ENCODE measurements around the gene HYAL3.
"Not testable (repeated sequence)": the region's sequence is repeated elsewhere in the genome, so short reads cannot be mapped to it uniquely, and the experiment has no call there.

The HYAL3 gene

GRCh38 chr3:50312041-50312440, 12.8 kb upstream of the HYAL3 start:
- not testable (repeated sequence) for DNase-seq

DNA sequence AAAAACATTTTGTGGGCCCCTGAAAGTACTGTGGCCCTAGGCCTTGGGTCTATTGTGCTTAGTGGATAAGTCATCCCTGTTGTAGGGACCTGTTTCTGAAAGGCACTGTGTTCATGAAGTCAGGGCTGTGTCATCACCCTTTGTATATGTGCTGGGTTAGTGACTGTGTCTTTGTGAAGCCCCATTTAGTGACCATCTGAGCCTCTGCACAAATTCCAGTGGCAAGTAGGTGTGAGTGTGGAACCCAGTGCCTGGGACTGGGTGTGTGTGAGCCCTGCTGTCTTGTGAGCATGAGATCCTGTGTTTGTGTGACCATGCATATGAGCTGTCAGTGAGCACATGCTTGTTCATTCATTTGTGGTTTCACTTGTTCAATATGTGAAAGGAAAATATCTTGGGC, 5.4 kb upstream of the HYAL3 start:
- no peak for DNase-seq

DNA sequence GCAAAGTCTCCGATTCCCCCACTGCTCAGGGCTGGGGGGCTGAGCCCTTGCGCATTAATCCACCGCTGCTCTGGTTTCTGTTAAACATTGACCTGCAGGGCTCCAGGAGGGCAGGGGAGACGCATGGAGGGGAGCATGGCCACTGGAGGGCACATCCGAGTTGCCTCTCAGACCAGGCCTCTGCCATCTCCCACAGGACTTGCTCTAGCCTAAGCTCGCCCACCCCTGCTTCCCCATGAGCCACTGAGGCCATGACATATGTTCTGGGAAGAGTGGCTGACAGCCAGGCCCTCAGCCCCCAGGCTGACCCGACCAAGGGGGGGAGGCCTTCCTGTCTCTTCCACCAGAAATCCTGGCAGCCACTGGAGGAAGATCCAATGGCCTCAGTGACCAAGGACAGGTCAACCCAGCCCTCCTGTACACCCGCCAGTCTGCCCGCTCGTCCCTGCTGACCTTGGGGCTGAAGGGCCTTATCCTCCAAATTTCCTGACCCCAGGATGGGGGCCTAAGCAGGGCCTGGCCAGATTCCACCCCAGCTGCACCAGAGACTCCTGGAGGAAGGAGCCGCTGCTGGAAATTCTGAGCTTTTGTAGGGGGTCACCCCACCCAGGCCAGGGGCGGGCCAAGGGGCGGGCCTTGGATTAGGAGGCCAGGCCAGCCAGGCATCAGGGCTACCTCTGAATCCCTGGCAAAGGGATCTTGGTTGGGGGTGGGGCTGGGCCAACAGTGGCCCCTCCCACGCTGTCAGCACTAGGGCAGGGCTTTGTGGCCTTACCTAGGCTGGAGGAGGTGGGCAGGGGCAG, 4.0 kb upstream of the HYAL3 start, which contains the start of gene HYAL1:
Gene HYAL1, minus strand, starts transcription at position 562 of the 803 bp plus-strand sequence. CDS start 618 bp downstream, outside the sequence.
- DNase-seq = no peak

DNA sequence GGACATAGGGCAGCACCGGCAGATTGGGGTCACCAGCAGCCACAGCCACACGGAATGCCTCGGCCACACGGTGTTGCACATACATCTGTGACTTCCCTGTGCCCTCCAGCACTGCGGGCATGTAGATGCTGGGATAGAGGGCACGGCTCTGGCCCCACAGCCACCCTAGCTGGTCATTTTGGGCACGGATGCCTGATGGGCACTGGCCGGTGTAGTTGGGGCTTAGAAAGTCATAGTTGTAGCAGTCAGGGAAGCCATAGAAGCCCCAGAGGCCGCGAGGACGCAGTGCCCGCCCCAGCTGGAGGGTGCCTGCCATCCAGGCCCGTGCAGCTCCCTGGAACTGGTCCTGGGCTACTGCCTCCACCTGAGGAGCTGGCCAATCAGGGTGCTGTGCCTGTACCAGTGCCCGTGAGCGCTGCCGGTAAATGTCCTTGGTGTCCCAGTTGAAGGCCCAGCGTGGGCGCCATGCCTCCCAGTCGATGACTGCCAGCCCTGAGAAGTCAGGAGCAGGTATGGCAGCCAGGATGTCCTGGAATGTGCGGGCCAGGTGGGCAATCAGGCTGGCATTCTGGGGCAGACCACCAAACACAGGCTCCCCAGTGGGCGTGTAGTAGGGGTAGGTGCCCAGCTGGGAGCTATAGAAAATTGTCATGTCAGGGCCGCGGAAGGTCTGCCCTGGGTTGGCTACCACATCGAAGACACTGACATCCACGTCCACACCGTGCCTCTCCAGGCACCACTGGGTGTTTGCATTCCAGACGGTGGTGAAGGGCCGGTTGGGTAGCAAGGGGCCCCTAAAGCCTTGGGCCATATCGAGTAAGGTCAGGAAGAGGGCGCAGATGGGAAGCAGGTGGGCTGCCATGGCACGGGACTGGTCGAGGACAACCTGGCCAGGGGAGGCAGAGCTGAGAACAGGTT, 3.1 kb upstream of the HYAL3 start:
- no peak for DNase-seq

DNA sequence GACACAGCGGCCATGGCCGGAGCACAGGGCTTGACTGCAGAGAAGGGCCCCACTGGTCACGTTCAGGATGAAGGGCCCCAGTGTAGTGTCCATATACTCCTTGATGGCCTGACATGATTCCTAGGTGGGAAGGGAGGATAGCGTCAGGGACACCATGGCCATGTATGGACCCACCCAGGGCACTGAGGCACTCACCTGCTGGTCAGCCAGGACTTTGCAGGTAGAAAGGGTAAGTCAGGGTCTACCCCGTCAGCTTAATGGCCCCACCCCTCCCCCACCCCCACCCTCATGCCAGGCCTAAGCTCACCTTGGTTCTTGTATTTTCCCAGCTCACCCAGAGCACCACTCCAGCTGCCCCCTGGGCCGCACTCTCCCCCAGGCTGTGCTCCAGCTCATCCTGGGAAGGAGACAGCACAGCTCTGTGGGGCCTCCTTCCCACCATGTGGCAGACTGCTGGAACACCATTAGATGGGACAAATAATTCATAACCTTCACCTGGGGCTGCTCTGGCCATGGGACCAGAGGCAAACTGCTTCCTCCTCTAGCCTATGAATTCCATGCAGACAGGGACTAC, 1.6 kb upstream of the HYAL3 start:
- DNase-seq = no peak

DNA sequence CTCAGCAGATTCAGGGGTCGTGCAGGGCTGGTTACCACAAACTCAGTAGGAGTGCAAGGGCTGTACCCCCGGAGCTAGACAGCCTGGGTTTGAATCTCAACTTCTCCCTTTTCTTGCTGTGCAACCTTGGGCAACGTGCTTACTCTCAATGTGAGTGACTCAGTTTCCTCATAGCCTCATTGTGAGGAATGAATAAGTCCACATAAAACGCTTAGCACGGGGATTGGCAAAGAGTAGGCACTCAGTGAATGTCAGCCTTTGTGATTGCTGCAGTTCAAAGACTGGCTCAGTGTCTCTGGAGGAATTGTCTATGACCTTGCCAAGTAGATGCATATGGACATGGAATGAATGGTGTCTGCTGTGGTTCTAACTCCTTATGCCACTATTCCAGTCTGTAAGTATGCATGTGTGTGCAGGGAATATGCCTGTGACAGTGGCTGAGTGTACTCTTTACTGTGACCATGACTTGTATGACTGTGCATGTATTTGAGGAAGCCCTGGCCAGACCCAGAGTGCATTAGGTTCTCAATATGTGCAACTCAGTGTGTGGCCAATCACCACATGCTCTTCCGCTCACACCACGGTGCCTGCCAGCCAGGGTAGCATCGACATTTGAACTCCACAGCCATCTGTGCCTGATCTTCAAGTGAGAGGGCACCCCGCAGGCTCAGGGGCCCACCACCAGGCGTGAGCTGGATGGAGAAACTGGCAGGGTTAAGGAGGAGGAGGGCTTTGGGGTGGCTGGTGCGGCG, 900 bp upstream of the HYAL3 start:
- DNase-seq = no peak

- DNase-seq = no peak
Measured at GRCh38 chr3:50299638-50299928, 378 bp upstream of the HYAL3 start.

- no peak for DNase-seq
Measured at GRCh38 chr3:50297896-50298725, 1.1 kb downstream of the HYAL3 start.

DNA sequence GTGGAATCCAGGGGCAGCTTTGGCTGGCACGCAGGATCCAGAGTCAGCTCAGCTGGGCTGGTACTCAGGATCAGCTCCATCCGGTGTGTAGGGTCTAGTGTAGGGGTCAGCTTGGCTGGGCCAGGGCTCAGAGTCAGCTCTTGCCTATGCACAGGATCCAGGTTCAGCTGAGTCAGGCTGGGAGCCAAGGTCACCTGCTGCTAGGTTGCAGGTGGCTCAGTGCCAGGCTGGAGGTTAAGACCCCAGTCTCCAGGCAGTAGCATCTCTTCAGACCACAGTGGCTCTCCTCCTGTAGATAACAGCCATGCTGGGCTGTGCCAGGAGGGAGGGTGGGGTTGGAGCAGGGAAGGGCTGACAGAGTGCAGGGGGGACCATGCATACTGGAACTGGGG, 1.8 kb downstream of the HYAL3 start:
- no peak for DNase-seq

GRCh38 chr3:50296721-50297383, 2.4 kb downstream of the HYAL3 start:
- no peak for DNase-seq

- DNase-seq = no peak
Measured at GRCh38 chr3:50295553-50296431, 3.4 kb downstream of the HYAL3 start.

DNA sequence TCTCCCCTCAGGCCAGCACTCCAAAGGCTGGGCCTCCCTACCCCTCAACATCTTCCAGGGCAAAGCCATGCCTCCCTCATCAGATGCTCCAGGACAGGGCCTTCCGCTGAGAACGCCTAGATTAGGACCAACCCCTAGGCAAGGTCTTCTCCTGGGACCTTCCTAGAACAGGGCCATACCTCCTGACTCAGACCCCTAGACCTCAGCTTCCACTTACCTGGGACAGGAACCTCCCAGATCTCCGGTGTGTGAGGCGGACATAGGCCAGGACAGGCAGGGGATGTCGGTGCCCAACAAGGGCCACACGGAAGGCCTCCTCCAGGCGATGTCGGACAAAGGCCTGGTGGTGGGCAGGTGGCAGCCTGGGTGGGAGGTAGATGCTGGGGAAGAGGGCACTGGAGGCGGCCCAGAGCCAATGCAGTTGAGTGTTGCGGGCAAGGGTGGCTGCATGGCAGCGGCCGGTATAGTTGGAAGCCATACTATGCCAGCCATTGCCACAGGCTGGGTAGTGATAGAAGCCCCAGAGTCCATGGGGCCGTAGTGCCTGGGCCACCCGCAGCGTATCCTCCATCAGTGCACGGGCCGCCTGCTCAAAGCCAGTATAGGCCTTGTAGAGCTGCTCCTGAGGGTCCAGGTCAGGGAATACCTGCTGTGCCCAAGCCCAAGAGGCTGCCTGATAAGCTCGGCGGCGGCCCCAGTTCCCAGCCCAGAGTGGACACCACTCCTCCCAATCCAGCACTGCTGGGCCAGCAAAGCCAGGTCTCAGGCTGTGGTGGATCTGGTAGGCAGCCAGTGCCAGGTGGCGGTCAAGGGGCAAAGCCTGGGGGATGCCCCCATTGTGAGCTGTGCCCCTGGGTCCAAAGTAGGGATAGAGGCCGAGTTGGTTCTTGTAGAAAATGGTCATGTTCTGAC, 4.5 kb downstream of the HYAL3 start:
- no peak for DNase-seq

- no peak for DNase-seq
Measured at GRCh38 chr3:50294089-50294488, 5.1 kb downstream of the HYAL3 start.

- DNase-seq = no peak
Measured at GRCh38 chr3:50293079-50293801, 6.0 kb downstream of the HYAL3 start.

GRCh38 chr3:50292159-50293078, 6.8 kb downstream of the HYAL3 start, which contains the start of gene IFRD2:
TSS of gene IFRD2 (minus strand) at chr3:50292429. CDS start at chr3:50292274, 155 bp downstream.
- peak; percentile 83 to 93 (median 90) for DNase-seq

DNA sequence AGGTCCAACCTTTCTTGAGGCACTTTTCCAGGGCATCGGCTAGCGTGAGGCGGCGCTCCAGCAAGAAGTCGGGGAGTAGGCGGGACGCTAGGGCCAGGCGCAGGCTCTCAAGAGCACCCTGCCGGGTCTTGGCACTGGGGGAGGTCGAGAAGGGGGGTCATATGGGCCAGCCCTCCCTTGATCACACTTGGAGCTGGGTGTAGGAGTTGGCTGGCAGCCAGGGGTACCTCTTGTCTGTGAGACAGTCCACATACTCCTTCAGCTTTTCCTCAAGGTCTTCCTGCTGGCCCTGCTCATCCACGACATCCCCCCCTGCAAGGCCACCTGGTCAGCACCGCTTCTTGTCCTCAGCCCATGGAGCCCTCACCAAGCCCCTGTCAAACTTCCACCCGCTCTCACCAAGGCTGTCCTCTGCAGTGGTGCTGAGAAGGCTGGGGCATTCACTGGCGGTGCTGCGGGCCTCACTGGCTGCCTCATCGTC, 9.0 kb downstream of the HYAL3 start:
- no peak for DNase-seq

GRCh38 chr3:50289130-50289529, 10.1 kb downstream of the HYAL3 start:
- DNase-seq = no peak
